Kidney glomerular epithelial cell (primary cell): ENCODE data around the gene REP15.
"Not testable (repeated sequence)": the region's sequence is repeated elsewhere in the genome, so short reads cannot be mapped to it uniquely, and the experiment has no call there.

Experiments
- DNase-seq: peaks from one replicate; lab custom pipeline; 2025; lab: John Stamatoyannopoulos, UW

REP15 gene

GRCh38 chr12:27696864-27697564 is 767 bp downstream of the REP15 start:
- DNase-seq = no peak

- DNase-seq = peak; percentile 56
These were observed 7.6 kb downstream of the REP15 start for GRCh38 chr12:27703720-27704452.

GRCh38 chr12:27705263-27705662 is 9.0 kb downstream of the REP15 start:
- no peak for DNase-seq

GRCh38 chr12:27707216-27707615 is 11.0 kb downstream of the REP15 start:
- no peak for DNase-seq

- DNase-seq = no peak
These were observed 13.1 kb downstream of the REP15 start for GRCh38 chr12:27709212-27709931.

- DNase-seq = peak; percentile 83
These were observed 13.8 kb downstream of the REP15 start for GRCh38 chr12:27709932-27710591.

GRCh38 chr12:27710592-27711316 is 14.5 kb downstream of the REP15 start, which contains the start of gene MRPS35:
Gene MRPS35, plus strand, starts transcription at chr12:27710832. Its CDS starts 12 bp downstream, at chr12:27710844.
- peak; percentile 93 for DNase-seq

GRCh38 chr12:27711317-27711682 is 15.1 kb downstream of the REP15 start:
- DNase-seq = no peak

- DNase-seq = no peak
These were observed 15.7 kb downstream of the REP15 start for GRCh38 chr12:27711967-27712366.

- DNase-seq = no peak
These were observed 27.0 kb downstream of the REP15 start for GRCh38 chr12:27723212-27723611.

- no peak for DNase-seq
These were observed 33.9 kb downstream of the REP15 start for GRCh38 chr12:27730097-27730588.

- DNase-seq = no peak
These were observed 36.0 kb downstream of the REP15 start for GRCh38 chr12:27732281-27732680.

- peak; percentile 55 for DNase-seq
These were observed 36.9 kb downstream of the REP15 start for GRCh38 chr12:27733052-27733656.

- DNase-seq = no peak
These were observed 37.5 kb downstream of the REP15 start for GRCh38 chr12:27733791-27734190.

- not testable (repeated sequence) for DNase-seq
These were observed 38.1 kb downstream of the REP15 start for GRCh38 chr12:27734321-27734720.

GRCh38 chr12:27743601-27744000 is 47.4 kb downstream of the REP15 start:
- no peak for DNase-seq

- DNase-seq = not testable (repeated sequence)
These were observed 49.5 kb downstream of the REP15 start for GRCh38 chr12:27745734-27746133.
